H1 (cell line): ENCODE results near the gene KLHL5.
A peak's percentile ranks its signal among the peaks of the same experiment; 100 is the strongest.

Experiments used
- CEBPB ChIP-seq: IDR thresholded peaks from 2 replicates; pipeline ENCODE4 v1.6.1; 2012; ENCODE audit warnings: low read depth, low read length
- CREB1 ChIP-seq: IDR thresholded peaks from 2 replicates; pipeline ENCODE4 v1.6.1; 2012; ENCODE audit warnings: inconsistent platforms
- EZH2 ChIP-seq: fragments of 200-600 bp; sonication (generic); IDR thresholded peaks from 2 replicates; pipeline ENCODE4 v1.7.1; 2012; ENCODE audit warnings: low read depth, mild to moderate bottlenecking, moderate library complexity, low read length, inconsistent platforms; ENCODE audit not compliant: severe bottlenecking
- FOSL1 ChIP-seq: IDR thresholded peaks from 2 replicates; pipeline ENCODE4 v1.6.1; 2011; ENCODE audit warnings: mild to moderate bottlenecking, low read depth, low read length, moderate library complexity; ENCODE audit not compliant: insufficient read depth
- RAD21 ChIP-seq, 2 experiments: IDR thresholded peaks in 1 of 2; conservative IDR thresholded peaks in 1 of 2; 2 replicates each; pipeline ENCODE4 v1.6.1; 2011; ENCODE audit warnings: low read depth in 2 of 2, low read length in 2 of 2, improper control_type of control experiment in 1 of 2, inconsistent platforms in 1 of 2, mild to moderate bottlenecking in 1 of 2, moderate library complexity in 1 of 2
- SAP30 ChIP-seq: fragments of 300-600 bp; sonication (generic); IDR thresholded peaks from 2 replicates; pipeline ENCODE4 v1.7.1; 2012; ENCODE audit warnings: low read length, moderate library complexity, mild to moderate bottlenecking, inconsistent platforms; ENCODE audit not compliant: insufficient read depth, insufficient replicate concordance
- SP1 ChIP-seq: IDR thresholded peaks from 2 replicates; pipeline ENCODE4 v1.6.1; 2011; ENCODE audit warnings: low read depth, low read length
- TF ChIP-seq, protein P1 (sequence below), 3 experiments: IDR thresholded peaks; 1 replicate in 2 of 3; 2 replicates in 1 of 3; pipeline versions ENCODE4 v1.5.1 to v1.6.1; 2011; ENCODE audit warnings: low read length in 3 of 3, mild to moderate bottlenecking in 3 of 3, inconsistent platforms in 2 of 3, low read depth in 1 of 3, moderate library complexity in 1 of 3; ENCODE audit not compliant: insufficient read depth in 1 of 3; ENCODE audit errors: control extremely low read depth in 1 of 3
- TF ChIP-seq, protein P2 (sequence below): IDR thresholded peaks from 2 replicates; pipeline ENCODE4 v1.6.1; 2011; ENCODE audit warnings: low read depth, mild to moderate bottlenecking, low read length; ENCODE audit not compliant: insufficient read depth

DNA sequence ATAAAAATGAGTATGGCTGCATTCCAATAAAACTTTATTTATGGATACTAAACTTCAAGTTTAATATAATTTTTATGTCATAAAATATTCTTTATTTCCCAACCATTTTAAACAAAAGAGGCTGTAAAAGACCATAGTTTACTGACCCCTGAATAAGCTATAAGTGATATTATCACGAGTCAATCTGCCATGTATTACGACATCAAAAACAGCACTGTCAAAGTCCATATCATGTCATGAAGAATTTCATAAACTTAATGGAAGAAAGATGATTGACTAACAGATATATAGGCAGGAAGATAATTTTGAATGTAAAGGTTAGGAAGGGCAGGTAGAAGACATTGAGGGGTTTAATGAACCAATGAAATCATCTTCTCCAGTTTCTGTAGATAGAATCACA lies 48.0 kb upstream of the KLHL5 start:
- TF ChIP-seq, protein P1, sequence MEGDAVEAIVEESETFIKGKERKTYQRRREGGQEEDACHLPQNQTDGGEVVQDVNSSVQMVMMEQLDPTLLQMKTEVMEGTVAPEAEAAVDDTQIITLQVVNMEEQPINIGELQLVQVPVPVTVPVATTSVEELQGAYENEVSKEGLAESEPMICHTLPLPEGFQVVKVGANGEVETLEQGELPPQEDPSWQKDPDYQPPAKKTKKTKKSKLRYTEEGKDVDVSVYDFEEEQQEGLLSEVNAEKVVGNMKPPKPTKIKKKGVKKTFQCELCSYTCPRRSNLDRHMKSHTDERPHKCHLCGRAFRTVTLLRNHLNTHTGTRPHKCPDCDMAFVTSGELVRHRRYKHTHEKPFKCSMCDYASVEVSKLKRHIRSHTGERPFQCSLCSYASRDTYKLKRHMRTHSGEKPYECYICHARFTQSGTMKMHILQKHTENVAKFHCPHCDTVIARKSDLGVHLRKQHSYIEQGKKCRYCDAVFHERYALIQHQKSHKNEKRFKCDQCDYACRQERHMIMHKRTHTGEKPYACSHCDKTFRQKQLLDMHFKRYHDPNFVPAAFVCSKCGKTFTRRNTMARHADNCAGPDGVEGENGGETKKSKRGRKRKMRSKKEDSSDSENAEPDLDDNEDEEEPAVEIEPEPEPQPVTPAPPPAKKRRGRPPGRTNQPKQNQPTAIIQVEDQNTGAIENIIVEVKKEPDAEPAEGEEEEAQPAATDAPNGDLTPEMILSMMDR (IDR thresholded peaks at IDR 0.05; ENCODE audit: control extremely low read depth in 1 of 3, insufficient read depth in 1 of 3, low read depth in 1 of 3, low read length in 3 of 3): no peak
- TF ChIP-seq EZH2 (no peak), RAD21 (IDR thresholded peaks at IDR 0.05 in 1 of 2, conservative IDR thresholded peaks at IDR 0.05 in 1 of 2; ENCODE audit: low read depth in 2 of 2, low read length in 2 of 2) (no peak), SAP30 (no peak), CEBPB (0 out of 2 replicates have a peak, but pooled peaks have one; percentile 5), SP1 (no peak), CREB1 (no peak), FOSL1 (no peak)
- TF ChIP-seq, protein P2, sequence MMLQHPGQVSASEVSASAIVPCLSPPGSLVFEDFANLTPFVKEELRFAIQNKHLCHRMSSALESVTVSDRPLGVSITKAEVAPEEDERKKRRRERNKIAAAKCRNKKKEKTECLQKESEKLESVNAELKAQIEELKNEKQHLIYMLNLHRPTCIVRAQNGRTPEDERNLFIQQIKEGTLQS: no peak
